ENCODE measurements around the gene SLIT1. TPM values are rescaled to one million over a fixed set of nuclear protein-coding genes. Genes with fewer than 3 reads are reported as not detected.

The SLIT1 gene
- total RNA-seq, 2 donors from 2014 or later: 0.78 to 0.99 TPM

DNA sequence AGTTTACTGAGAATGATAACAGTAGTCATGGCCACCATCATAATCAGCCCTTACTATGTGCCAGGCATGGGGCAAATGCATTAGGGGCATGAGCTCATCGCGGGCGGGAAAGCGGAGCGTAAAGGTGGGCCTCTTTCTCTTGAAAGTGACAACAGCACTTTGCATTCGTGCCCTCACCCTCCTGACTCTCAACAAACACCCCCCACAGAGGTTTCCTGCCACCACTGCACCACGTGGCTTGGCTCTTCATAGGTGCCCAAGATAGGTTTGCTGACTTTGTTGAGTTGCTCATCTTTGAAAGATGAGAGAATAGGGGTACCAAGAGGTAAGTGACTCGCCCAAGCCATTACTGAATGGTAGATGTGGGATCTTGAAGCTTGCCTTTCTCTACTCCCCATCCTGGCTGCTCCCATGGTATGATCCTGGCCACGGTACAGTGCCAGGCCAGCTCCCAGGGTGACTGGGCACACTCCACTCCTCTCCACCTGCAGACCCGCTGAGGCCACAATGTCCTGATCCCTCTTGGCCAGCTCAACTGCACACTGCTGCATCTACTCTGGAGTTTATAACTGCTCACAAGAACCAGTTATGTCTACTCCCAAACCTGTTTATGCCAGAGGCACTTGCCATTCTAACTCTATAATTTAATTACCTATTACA lies 26.0 kb downstream of the SLIT1 start:
- Histone ChIP-seq H3K36me3 (replicated peaks in 1 of 2; ENCODE audit: insufficient read depth in 1 of 2, low read depth in 2 of 2) (no peaks in the 10 kb centered on the region), H3K4me3 (no peak overlapping the region), H3K27ac (no peak overlapping the region), H3K4me1 (no peaks in the 10 kb centered on the region), H3K9me3 (no peaks in the 10 kb centered on the region), H3K27me3 (no peaks in the 10 kb centered on the region)
- DNase-seq (no peak), ATAC-seq (no peak)
- no peak for TF ChIP-seq POLR2A (IDR thresholded peaks at IDR 0.05)
- TF ChIP-seq, protein P1, sequence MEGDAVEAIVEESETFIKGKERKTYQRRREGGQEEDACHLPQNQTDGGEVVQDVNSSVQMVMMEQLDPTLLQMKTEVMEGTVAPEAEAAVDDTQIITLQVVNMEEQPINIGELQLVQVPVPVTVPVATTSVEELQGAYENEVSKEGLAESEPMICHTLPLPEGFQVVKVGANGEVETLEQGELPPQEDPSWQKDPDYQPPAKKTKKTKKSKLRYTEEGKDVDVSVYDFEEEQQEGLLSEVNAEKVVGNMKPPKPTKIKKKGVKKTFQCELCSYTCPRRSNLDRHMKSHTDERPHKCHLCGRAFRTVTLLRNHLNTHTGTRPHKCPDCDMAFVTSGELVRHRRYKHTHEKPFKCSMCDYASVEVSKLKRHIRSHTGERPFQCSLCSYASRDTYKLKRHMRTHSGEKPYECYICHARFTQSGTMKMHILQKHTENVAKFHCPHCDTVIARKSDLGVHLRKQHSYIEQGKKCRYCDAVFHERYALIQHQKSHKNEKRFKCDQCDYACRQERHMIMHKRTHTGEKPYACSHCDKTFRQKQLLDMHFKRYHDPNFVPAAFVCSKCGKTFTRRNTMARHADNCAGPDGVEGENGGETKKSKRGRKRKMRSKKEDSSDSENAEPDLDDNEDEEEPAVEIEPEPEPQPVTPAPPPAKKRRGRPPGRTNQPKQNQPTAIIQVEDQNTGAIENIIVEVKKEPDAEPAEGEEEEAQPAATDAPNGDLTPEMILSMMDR (IDR thresholded peaks at IDR 0.05): no peak
- intact Hi-C loops (cut with DNase I): no loop called here
- WGBS, 2 donors: 82 to 89% methylated on average over 7 to 10 of the region's 10 CpGs

DNA sequence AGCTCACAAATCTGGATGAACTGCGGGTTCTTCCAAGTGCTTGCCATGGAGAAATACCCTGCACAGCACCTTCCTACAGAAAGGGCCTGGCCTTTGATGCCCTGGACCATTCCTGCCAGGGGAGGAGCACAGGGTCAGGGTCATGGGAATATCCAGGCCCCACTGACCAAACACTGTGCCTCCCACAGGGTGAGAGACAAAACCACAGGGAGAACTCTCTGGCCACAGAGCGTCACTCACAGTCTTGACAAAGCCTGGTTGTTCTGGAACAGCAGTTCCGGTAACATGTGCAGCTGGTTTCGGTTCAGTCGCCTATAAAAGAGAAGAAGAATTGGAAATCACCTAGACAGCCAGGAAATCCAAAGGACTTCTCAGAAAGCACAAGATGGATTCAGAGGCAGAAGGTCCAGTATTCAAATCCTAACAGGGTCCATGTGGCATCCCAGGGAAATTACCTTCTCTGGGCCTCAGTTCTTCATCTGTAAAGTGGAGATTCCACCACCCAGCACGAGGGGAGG lies 28.1 kb downstream of the SLIT1 start:
- DNase-seq (no peak), ATAC-seq (no peak)
- Histone ChIP-seq H3K36me3 (replicated peaks in 1 of 2; ENCODE audit: insufficient read depth in 1 of 2, low read depth in 2 of 2) (no peaks in the 10 kb centered on the region), H3K9me3 (no peaks in the 10 kb centered on the region), H3K4me1 (no peaks in the 10 kb centered on the region), H3K4me3 (no peak overlapping the region), H3K27ac (no peak overlapping the region), H3K27me3 (no peaks in the 10 kb centered on the region)
- WGBS, 2 donors: 76 to 79% methylated on average over 6 of the region's 6 CpGs
- intact Hi-C loops (cut with DNase I): no loop called here
- TF ChIP-seq POLR2A (IDR thresholded peaks at IDR 0.05): no peak
- TF ChIP-seq, protein P1 (IDR thresholded peaks at IDR 0.05): no peak

DNA sequence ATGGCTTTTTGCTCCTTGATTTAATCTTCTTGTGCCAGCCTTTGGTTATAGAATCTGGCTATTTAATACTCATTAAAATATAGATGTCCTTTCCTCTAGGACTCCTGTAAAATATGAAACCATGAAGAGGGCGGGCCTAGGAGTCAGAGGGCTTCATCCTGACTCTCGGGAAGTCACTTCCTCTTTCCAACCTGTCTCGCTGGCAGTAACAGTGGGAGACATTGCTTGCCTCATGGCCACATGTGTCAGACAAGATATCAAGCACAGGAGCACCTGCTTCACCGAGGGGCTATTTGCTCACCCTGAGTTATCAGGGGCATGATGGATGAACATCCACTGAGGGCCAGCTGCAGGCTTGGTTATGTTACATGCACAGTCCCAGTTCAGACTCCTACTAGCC lies 31.0 kb downstream of the SLIT1 start:
- 60 to 73% methylated on average over 4 of the region's 4 CpGs for WGBS, 2 donors
- no peaks in the 10 kb centered on the region for H3K36me3 ChIP-seq (replicated peaks in 1 of 2; ENCODE audit: insufficient read depth in 1 of 2, low read depth in 2 of 2)
- H3K4me1 ChIP-seq: no peaks in the 10 kb centered on the region
- H3K27me3 ChIP-seq: no peaks in the 10 kb centered on the region
- H3K9me3 ChIP-seq: no peaks in the 10 kb centered on the region
- H3K27ac ChIP-seq: no peak overlapping the region
- no peak overlapping the region for H3K4me3 ChIP-seq
- intact Hi-C loops (cut with DNase I): no loop called here
- DNase-seq (no peak), ATAC-seq (no peak)
- no peak for TF ChIP-seq POLR2A (IDR thresholded peaks at IDR 0.05)
- TF ChIP-seq, protein P1 (IDR thresholded peaks at IDR 0.05): no peak

DNA sequence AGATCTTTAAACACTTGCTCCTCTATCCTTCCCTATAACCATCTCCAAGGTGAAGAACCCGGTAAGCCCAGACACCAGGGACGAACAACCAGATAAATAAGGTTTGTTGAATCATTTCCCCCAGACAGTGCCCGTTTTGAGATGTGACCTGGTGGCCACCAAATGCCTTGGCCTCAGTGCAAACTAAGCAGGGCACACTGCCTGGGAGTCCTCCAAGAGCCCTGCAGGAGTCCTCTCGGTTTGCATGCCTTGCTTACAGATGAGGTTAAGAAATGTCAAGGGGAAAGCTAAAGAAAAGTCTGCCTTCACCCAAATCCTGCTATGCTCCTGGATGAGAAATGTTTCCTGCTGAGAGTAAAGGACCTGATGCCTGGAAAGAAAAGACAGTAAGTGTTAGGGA lies 31.6 kb downstream of the SLIT1 start:
- Histone ChIP-seq H3K27me3 (no peaks in the 10 kb centered on the region), H3K4me1 (no peaks in the 10 kb centered on the region), H3K9me3 (no peaks in the 10 kb centered on the region), H3K27ac (no peak overlapping the region), H3K4me3 (no peak overlapping the region), H3K36me3 (replicated peaks in 1 of 2; ENCODE audit: insufficient read depth in 1 of 2, low read depth in 2 of 2) (no peaks in the 10 kb centered on the region)
- 58% methylated on average over 4 of the region's 4 CpGs for WGBS, 2 donors
- DNase-seq: no peak
- intact Hi-C loops (cut with DNase I): no loop called here
- no peak for TF ChIP-seq POLR2A (IDR thresholded peaks at IDR 0.05)
- TF ChIP-seq, protein P1 (IDR thresholded peaks at IDR 0.05): no peak
- ATAC-seq: no peak

DNA sequence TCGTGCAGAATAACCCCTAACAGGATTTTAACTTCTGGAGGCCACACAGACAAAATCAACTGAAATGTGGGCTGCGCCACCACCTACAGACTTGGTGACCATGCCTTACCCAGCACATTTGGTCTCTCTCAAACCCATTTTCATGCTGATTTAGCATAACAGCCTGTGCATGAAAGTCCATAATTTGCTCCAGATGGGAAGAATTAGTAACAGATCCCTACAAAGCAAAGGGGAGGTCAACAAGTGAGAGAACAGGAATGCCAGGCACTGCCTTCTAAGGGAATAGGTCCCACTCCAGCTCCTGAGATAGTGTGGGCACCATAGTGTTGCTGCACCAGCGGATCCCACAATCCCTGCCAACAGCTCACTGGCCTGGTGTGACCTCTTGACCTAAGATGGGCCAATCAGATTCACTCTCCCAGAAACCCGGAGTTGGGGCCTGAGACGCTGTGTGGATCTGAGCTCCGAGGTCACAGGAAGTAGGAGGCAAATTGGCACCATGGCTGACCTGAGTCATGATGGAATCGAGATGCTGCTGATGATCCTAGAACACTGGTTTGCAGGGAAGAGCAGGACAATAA lies 32.4 kb downstream of the SLIT1 start:
- Histone ChIP-seq H3K27ac (no peak overlapping the region), H3K4me3 (no peak overlapping the region), H3K36me3 (replicated peaks in 1 of 2; ENCODE audit: insufficient read depth in 1 of 2, low read depth in 2 of 2) (no peaks in the 10 kb centered on the region), H3K27me3 (no peaks in the 10 kb centered on the region), H3K9me3 (no peaks in the 10 kb centered on the region), H3K4me1 (no peaks in the 10 kb centered on the region)
- no peak for ATAC-seq
- no peak for DNase-seq
- no peak for TF ChIP-seq POLR2A (IDR thresholded peaks at IDR 0.05)
- TF ChIP-seq, protein P1 (IDR thresholded peaks at IDR 0.05): no peak
- WGBS, 2 donors: 84% methylated on average over 5 to 7 of the region's 7 CpGs
- intact Hi-C loops (cut with DNase I): no loop called here

Data from body of pancreas (tissue), 4 donors.